Measurements from ENCODE around the gene FERMT2.
"Not testable (repeated sequence)": the region's sequence is repeated elsewhere in the genome, so short reads cannot be mapped to it uniquely, and the experiment has no call there.

FERMT2 gene

GRCh38 chr14:52868911-52869618 lies 81.8 kb downstream of the FERMT2 start:
- Histone ChIP-seq H3K27ac (no peak overlapping the region), H3K9ac (no peak overlapping the region), H4K20me1 (no peaks in the 10 kb centered on the region), H3K4me3 (no peak overlapping the region), H3K4me2 (no peak overlapping the region), H3K4me1 (no peaks in the 10 kb centered on the region), H3K36me3 (peaks cover 0 to 4% (median 0%) of the 10 kb centered on the region in 11 experiments; a peak in 1 of 22 replicates), H3K27me3 (no peaks in the 10 kb centered on the region), H3K9me3 (replicated peaks in 1 of 11) (no peaks in the 10 kb centered on the region)
- no peak for TF ChIP-seq Cebpa-rat (IDR thresholded peaks at IDR 0.05)

DNA sequence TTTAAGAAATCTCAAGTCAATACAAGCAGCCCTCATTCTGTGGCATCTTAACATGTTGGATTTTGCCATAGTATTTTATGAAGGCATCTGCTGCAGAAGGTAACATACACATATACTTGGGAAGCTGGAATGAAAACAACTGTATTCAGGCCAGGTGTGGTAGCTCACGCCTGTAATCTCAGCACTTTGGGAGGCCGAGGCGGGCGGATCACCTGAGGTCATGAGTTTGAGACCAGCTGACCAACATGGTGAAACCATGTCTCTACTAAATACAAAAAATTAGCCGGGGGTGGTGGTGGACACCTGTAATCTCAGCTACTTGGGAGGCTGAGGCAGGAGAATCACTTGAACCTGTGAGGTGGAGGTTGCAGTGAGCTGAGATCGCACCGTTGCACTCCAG lies 86.0 kb downstream of the FERMT2 start:
- H3K9ac ChIP-seq; H3K9me3 ChIP-seq (replicated peaks in 1 of 11); H3K4me1 ChIP-seq; H3K27ac ChIP-seq; H4K20me1 ChIP-seq; H3K4me2 ChIP-seq; H3K4me3 ChIP-seq; H3K36me3 ChIP-seq; H3K27me3 ChIP-seq: not testable (repeated sequence)

- Histone ChIP-seq H3K27me3 (no peaks in the 10 kb centered on the region), H4K20me1 (no peaks in the 10 kb centered on the region), H3K4me2 (no peak overlapping the region), H3K4me1 (no peaks in the 10 kb centered on the region), H3K9ac (no peak overlapping the region), H3K9me3 (replicated peaks in 1 of 11) (no peaks in the 10 kb centered on the region), H3K36me3 (no peaks in the 10 kb centered on the region), H3K4me3 (no peak overlapping the region), H3K27ac (no peak overlapping the region)
- no peak for TF ChIP-seq Cebpa-rat (IDR thresholded peaks at IDR 0.05)
Measured at GRCh38 chr14:52863334-52863700, 87.5 kb downstream of the FERMT2 start.

DNA sequence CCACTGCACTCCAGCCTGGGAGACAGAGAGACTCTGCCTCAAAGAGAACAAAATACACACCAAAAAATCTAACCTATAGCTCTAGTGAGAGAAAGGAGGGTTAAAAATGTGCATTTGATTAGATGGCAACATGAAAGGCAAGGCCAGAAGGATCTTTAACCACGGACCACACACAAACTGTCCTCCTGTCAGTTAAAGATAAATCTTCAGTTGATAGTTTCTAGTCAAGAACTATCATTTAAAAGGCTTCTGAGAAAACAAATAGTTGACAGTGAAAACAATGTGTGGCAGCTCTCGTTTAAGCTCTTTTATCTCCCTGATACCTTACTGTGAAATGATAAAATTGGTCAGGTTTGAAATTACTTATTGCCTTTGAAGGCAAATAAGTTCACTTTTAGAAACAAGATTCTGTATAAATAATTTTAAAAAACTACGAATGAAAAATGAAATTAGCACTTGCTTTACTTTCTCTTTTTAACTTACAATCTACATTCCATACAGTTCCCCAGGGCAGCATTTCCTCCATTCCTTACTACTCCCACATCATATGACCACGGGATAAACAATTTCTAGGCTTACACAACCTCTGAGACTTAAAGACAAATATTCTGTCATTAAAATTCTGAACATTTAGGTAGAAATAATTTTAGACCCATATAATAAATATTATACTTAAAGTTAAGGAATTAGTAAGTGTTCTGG lies 88.1 kb downstream of the FERMT2 start:
- H3K9ac ChIP-seq, result no peak overlapping the region
- H3K36me3 ChIP-seq, result no peaks in the 10 kb centered on the region
- TF ChIP-seq Cebpa-rat (IDR thresholded peaks at IDR 0.05), result no peak
- H3K4me2 ChIP-seq, result no peak overlapping the region
- no peaks in the 10 kb centered on the region for H3K27me3 ChIP-seq
- no peak overlapping the region for H3K4me3 ChIP-seq
- H3K4me1 ChIP-seq, result no peaks in the 10 kb centered on the region
- no peaks in the 10 kb centered on the region for H4K20me1 ChIP-seq
- H3K9me3 ChIP-seq (replicated peaks in 1 of 11), result no peaks in the 10 kb centered on the region
- H3K27ac ChIP-seq, result no peak overlapping the region

DNA sequence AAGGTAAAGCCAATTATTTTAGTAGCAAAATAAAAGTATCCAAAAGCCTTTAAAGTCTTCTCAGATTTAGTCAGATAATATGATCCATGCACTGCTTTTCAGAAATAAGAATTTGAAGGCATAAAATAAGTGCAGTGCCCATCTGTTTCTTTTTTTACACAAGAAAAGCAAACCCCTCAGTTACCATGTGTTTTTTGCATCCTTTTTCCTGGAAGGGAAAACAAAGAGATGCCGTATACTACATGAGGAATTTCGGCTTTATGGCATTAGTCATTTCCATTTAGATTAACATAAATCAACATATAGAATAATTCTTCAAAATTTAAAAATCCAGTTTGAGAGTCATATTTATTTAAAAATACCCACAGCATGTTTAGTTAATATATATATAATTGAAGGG lies 89.4 kb downstream of the FERMT2 start:
- no peaks in the 10 kb centered on the region for H3K36me3 ChIP-seq

GRCh38 chr14:52860910-52861309 lies 89.9 kb downstream of the FERMT2 start:
- H3K9me3 ChIP-seq (replicated peaks in 1 of 11), result no peaks in the 10 kb centered on the region
- no peaks in the 10 kb centered on the region for H4K20me1 ChIP-seq
- H3K9ac ChIP-seq, result no peak overlapping the region
- H3K27me3 ChIP-seq, result no peaks in the 10 kb centered on the region
- H3K4me3 ChIP-seq, result no peak overlapping the region
- no peak overlapping the region for H3K4me2 ChIP-seq
- H3K4me1 ChIP-seq, result no peaks in the 10 kb centered on the region
- H3K27ac ChIP-seq, result no peak overlapping the region
- H3K36me3 ChIP-seq, result no peaks in the 10 kb centered on the region
- no peak for TF ChIP-seq Cebpa-rat (IDR thresholded peaks at IDR 0.05)

More for the DNA sequence above, 89.4 kb downstream of the FERMT2 start:
- Histone ChIP-seq H4K20me1 (no peaks in the 10 kb centered on the region), H3K27me3 (no peaks in the 10 kb centered on the region), H3K9me3 (replicated peaks in 1 of 11) (no peaks in the 10 kb centered on the region), H3K4me2 (no peak overlapping the region), H3K9ac (no peak overlapping the region), H3K27ac (no peak overlapping the region), H3K4me3 (no peak overlapping the region), H3K4me1 (no peaks in the 10 kb centered on the region)
- no peak for TF ChIP-seq Cebpa-rat (IDR thresholded peaks at IDR 0.05)

DNA sequence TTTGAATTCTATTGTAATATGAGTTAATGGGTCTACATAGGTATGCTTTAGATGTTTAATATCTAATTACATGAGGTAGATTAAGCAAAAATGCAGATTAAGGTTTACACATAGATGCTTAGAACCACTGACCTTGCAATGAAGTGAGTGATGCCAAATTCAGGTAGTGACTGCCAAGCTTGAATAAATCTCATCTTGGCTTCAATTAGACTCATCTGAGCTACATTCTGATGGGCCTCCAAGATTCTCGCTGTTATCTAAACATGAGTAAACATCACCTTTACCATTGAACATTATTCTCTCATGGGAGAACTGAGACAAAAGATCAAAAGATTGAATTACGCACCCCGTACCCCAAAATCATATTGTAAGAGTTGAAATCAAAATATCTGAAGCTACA lies 90.6 kb downstream of the FERMT2 start:
- Histone ChIP-seq H3K4me3 (no peak overlapping the region), H4K20me1 (no peaks in the 10 kb centered on the region), H3K9ac (no peak overlapping the region), H3K27me3 (no peaks in the 10 kb centered on the region), H3K4me2 (no peak overlapping the region), H3K36me3 (no peaks in the 10 kb centered on the region), H3K4me1 (no peaks in the 10 kb centered on the region), H3K27ac (no peak overlapping the region), H3K9me3 (replicated peaks in 1 of 11) (no peaks in the 10 kb centered on the region)
- TF ChIP-seq Cebpa-rat (IDR thresholded peaks at IDR 0.05), result no peak

DNA sequence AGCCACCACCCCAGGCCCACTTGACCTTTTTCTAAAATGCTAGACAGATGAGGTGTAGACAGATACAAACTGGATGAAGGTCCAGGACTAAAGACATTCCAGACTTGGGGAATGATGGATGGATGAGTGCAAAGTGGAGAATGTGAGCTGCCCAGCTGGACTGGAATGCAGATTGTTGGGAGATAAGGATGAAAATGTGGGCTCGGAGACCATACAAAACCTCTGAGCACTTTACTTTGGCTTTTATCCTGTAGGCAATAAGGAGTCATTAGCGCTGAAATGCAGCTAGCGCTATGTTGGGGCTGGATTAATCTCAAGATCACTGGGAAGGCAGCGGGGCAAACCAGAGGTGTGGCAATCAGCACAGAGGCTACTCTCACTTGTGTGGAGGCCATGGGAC lies 94.7 kb downstream of the FERMT2 start:
- Histone ChIP-seq H3K27ac (no peak overlapping the region), H3K9me3 (replicated peaks in 1 of 11) (no peaks in the 10 kb centered on the region), H3K4me3 (no peak overlapping the region), H3K9ac (no peak overlapping the region), H3K36me3 (no peaks in the 10 kb centered on the region), H4K20me1 (no peaks in the 10 kb centered on the region), H3K4me2 (no peak overlapping the region), H3K27me3 (no peaks in the 10 kb centered on the region), H3K4me1 (peaks cover 0 to 5% (median 0%) of the 10 kb centered on the region in 10 experiments; a peak in 1 of 20 replicates)
- TF ChIP-seq Cebpa-rat (IDR thresholded peaks at IDR 0.05), result no peak

DNA sequence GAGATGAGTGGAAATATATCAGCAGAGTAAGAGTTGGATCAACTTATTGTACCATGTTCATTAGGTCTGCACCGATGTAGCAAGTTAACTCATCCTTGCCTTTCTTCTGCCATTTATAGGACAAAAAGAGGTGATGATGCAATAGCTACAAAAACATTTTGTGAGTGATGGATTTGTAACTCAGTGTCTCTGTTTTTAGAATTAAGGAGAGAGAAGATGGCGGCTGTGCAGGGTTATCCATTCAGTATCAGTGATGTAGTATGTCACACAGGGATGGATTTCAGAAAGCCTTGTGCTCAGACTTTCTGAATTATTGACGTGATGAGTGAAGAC lies 97.4 kb downstream of the FERMT2 start:
- Histone ChIP-seq H3K9me3 (replicated peaks in 1 of 11) (peaks cover 0 to 3% (median 0%) of the 10 kb centered on the region in 11 experiments; a peak in 1 of 22 replicates), H3K9ac (no peak overlapping the region), H3K27me3 (no peaks in the 10 kb centered on the region), H3K36me3 (no peaks in the 10 kb centered on the region), H3K4me1 (peaks cover 0 to 5% (median 0%) of the 10 kb centered on the region in 10 experiments; a peak in 1 of 20 replicates), H3K4me2 (no peak overlapping the region; a peak in 1 of 22 replicates), H3K27ac (no peak overlapping the region), H4K20me1 (no peaks in the 10 kb centered on the region), H3K4me3 (no peak overlapping the region)
- TF ChIP-seq Cebpa-rat (IDR thresholded peaks at IDR 0.05), result peak in 1 of 11 experiments; percentile 41; a peak in 2 of 22 replicates
